ENCODE data around the gene ANKRD33B. TPM values are rescaled to one million over a fixed set of nuclear protein-coding genes. Genes with fewer than 3 reads are reported as not detected.

The ANKRD33B gene
- total and polyA plus RNA-seq, 2 of the 13 experiments (the other 11 are each of a cell fraction or from before 2014, with no cell fraction given) = 0.02 TPM; not detected in 1

DNA sequence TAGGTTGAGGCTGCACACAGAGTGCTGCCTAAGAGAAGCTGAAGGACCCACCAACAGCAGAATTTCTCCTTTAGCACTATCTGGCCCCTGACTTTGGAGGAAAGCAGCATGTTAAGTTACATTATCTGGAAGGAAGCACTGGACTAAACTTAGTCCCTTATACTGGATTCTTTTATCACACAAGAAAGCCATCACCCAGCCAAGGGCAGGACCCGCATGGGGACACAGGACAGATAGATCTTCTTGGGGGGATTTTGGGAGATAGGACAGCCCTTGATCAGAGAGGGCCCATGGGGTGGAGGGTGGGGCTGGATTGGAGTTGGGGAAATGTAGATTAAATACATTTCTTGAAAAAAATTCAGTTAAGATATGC, 14.4 kb downstream of the ANKRD33B start:
- DNase-seq (ENCODE audit: low spot score) = no peak
- Histone ChIP-seq H3K4me2 (ENCODE audit: low read depth, low read length) (no peak overlapping the region), H3K27me3 (ENCODE audit: control insufficient read depth in 1 of 2, insufficient read depth in 2 of 2, low read length in 2 of 2) (peaks cover 0 to 3% of the 10 kb centered on the region in 2 experiments; a peak in 1 of 5 replicates), H3K9me3 (ENCODE audit: low read length) (no peaks in the 10 kb centered on the region), H3K36me3 (replicated peaks in 1 of 2; ENCODE audit: control insufficient read depth in 1 of 2, insufficient read depth in 2 of 2, low read length in 2 of 2) (no peaks in the 10 kb centered on the region), H3K4me3 (replicated peaks in 1 of 3; ENCODE audit: insufficient read depth in 1 of 3, low read depth in 2 of 3, low read length in 3 of 3) (no peak overlapping the region), H4K20me1 (ENCODE audit: insufficient read depth, low read length) (no peaks in the 10 kb centered on the region), H3K9ac (ENCODE audit: insufficient read depth, low read depth, low read length) (no peak overlapping the region), H3K79me2 (ENCODE audit: insufficient read depth, low read length) (no peaks in the 10 kb centered on the region), H2AFZ (ENCODE audit: low read length) (no peak overlapping the region), H3K27ac (ENCODE audit: extremely low read length, insufficient read depth, low read length) (no peak overlapping the region), H3K4me1 (ENCODE audit: insufficient read depth, low read length) (no peaks in the 10 kb centered on the region)
- TF ChIP-seq, protein P1, sequence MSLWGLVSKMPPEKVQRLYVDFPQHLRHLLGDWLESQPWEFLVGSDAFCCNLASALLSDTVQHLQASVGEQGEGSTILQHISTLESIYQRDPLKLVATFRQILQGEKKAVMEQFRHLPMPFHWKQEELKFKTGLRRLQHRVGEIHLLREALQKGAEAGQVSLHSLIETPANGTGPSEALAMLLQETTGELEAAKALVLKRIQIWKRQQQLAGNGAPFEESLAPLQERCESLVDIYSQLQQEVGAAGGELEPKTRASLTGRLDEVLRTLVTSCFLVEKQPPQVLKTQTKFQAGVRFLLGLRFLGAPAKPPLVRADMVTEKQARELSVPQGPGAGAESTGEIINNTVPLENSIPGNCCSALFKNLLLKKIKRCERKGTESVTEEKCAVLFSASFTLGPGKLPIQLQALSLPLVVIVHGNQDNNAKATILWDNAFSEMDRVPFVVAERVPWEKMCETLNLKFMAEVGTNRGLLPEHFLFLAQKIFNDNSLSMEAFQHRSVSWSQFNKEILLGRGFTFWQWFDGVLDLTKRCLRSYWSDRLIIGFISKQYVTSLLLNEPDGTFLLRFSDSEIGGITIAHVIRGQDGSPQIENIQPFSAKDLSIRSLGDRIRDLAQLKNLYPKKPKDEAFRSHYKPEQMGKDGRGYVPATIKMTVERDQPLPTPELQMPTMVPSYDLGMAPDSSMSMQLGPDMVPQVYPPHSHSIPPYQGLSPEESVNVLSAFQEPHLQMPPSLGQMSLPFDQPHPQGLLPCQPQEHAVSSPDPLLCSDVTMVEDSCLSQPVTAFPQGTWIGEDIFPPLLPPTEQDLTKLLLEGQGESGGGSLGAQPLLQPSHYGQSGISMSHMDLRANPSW (CRISPR knock-in tag; IDR thresholded peaks at IDR 0.05; ENCODE audit: borderline replicate concordance) = no peak
- WGBS (ENCODE audit: low lambda C conversion rate) = 14% methylated on average over 1 of the region's 1 CpG
- ChIA-PET CTCF (ENCODE audit: low intra/inter-chr PET ratio, low total read pairs) (no interaction called here), POLR2A (no interaction called here)
- no peak for ATAC-seq
- FAIRE-seq = no peak
- intact Hi-C loops (cut with micrococcal nuclease; ENCODE audit: unreplicated experiment) (no loop called here), in situ Hi-C loops (cut with HindIII; ENCODE audit: extremely low pct_ligation_motif_present, low pct_unique_long_range_greater_than_20kb) (no loop called here)
- BruUV-seq (replicated peaks) = no TSS peak

DNA sequence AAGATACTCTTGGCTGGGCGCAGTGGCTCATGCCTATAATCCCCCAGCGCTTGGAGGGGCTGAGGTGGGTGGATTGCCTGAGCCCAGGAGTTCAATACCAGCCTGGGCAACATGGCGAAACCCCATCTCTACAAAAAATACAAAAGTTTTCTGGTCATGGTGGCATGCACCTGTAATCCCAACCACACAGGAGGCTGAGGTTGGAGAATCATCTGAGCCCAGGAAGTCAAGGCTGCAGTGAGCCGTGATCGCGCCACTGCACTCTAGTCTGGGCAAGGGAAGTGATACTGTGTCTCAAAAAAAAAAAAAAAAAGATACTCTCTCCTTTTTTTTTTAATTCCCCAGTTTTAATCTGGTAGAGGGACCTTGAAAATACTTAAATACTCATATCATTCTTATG, 15.0 kb downstream of the ANKRD33B start:
- no peak overlapping the region for H3K4me2 ChIP-seq (ENCODE audit: low read depth, low read length)
- DNase-seq (ENCODE audit: low spot score) (no peak), FAIRE-seq (no peak), ATAC-seq (no peak)
- no peaks in the 10 kb centered on the region for H3K9me3 ChIP-seq (ENCODE audit: low read length)
- no peak overlapping the region for H3K27ac ChIP-seq (ENCODE audit: extremely low read length, insufficient read depth, low read length)
- no peak overlapping the region for H3K9ac ChIP-seq (ENCODE audit: insufficient read depth, low read depth, low read length)
- no peaks in the 10 kb centered on the region for H3K36me3 ChIP-seq (replicated peaks in 1 of 2; ENCODE audit: control insufficient read depth in 1 of 2, insufficient read depth in 2 of 2, low read length in 2 of 2)
- BruUV-seq (replicated peaks) = no TSS peak
- H4K20me1 ChIP-seq (ENCODE audit: insufficient read depth, low read length) = no peaks in the 10 kb centered on the region
- peaks cover 0 to 3% of the 10 kb centered on the region in 2 experiments; a peak in 1 of 5 replicates for H3K27me3 ChIP-seq (ENCODE audit: control insufficient read depth in 1 of 2, insufficient read depth in 2 of 2, low read length in 2 of 2)
- no peaks in the 10 kb centered on the region for H3K79me2 ChIP-seq (ENCODE audit: insufficient read depth, low read length)
- H3K4me1 ChIP-seq (ENCODE audit: insufficient read depth, low read length) = no peaks in the 10 kb centered on the region
- no peak overlapping the region for H2AFZ ChIP-seq (ENCODE audit: low read length)
- 72% methylated on average over 6 of the region's 6 CpGs for WGBS (ENCODE audit: low lambda C conversion rate)
- intact Hi-C loops (cut with micrococcal nuclease; ENCODE audit: unreplicated experiment) (no loop called here), in situ Hi-C loops (cut with HindIII; ENCODE audit: extremely low pct_ligation_motif_present, low pct_unique_long_range_greater_than_20kb) (no loop called here)
- no peak overlapping the region for H3K4me3 ChIP-seq (replicated peaks in 1 of 3; ENCODE audit: insufficient read depth in 1 of 3, low read depth in 2 of 3, low read length in 3 of 3)
- TF ChIP-seq SALL1 (CRISPR knock-in tag; IDR thresholded peaks at IDR 0.05) (no peak), ZSCAN31 (CRISPR knock-in tag; IDR thresholded peaks at IDR 0.05; ENCODE audit: low read depth) (no peak), ZNF235 (CRISPR knock-in tag; IDR thresholded peaks at IDR 0.05; ENCODE audit: borderline replicate concordance) (no peak)
- ChIA-PET POLR2A (no interaction called here), CTCF (ENCODE audit: low intra/inter-chr PET ratio, low total read pairs) (no interaction called here)
